GM18519 (cell line): ENCODE data around the gene ZNF524.

ENCODE experiments used
- ATAC-seq: cut with Tn5 transposase; IDR thresholded peaks from one replicate; pipeline ENCODE4 v1.9.1; 2021; ENCODE audit warnings: mild to moderate bottlenecking, moderate library complexity; ENCODE audit not compliant: unreplicated experiment, low FRiP score

Gene ZNF524

DNA sequence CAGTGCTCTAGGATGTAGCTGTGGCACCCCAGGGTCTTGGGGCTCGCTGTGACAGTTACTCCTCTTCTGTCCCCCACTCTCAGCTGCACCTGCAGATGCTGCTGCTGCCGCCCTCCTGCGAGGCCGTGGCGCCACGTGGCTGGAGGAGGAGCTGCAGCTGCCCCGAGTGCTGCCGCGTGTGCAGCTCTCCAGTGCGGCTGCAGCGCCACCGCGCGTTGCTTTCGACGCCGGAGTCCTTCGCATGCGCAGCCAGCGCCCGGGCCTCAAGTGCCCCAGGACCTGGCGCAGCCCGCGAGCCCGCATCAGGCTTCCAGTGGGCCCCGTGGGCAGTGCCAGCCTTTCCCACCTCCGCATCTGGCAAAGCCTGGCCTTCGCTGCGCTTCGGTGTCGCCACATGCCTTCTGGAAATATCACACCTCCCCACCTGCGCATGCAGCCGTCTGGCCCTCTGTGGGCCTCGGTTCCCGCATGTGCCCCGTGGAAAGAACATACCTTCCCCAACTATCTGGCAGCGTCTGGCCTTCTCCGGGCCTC lies 40.0 kb downstream of the ZNF524 start:
- no peak for ATAC-seq

DNA sequence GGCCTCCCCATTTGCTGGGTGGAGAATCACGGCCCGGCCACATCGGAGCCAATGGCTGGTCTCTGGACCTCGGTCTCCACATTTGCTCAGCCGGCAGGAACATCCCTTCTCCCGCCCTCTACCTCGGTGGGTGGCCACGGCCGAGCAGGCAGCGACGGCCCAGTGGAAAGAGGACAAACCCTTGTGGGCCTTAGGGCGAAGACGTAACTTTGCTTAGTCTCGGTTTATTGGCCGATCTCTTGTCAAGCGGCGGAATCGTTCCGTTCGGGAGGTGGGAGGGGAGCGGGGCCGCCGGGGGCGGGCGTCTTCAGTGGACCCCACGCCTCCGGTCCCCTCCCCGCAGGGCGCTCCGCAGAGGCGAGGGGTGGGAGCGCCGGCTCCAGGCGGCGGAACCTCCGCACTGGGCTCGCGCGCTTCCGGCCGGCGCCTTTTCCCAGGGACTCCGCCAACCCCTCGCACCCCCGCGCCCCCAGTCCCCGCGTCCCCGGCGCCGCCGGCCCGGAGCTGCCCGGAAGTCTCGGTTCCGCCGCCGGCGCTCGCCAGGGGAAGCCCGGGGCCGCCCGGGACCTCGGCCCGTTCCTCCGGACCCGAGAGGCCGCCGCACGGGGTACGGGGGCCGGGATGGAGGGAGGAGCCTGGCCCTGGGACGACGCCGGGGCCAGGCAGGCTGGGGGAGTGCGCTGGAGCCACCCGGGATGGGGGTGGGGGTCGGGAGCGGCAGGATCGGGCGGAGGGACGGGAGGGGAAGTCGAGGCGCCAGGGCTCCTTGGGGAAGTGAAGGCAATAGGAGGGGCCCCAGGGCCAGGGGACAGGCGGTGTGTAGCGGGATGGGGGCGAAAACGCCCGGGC lies 40.7 kb downstream of the ZNF524 start, which contains the start of gene ZNF580:
TSS of gene ZNF580 (plus strand) at position 426 of the 849 bp plus-strand sequence. CDS start 1,507 bp downstream, outside the sequence.
- ATAC-seq, result no peak

DNA sequence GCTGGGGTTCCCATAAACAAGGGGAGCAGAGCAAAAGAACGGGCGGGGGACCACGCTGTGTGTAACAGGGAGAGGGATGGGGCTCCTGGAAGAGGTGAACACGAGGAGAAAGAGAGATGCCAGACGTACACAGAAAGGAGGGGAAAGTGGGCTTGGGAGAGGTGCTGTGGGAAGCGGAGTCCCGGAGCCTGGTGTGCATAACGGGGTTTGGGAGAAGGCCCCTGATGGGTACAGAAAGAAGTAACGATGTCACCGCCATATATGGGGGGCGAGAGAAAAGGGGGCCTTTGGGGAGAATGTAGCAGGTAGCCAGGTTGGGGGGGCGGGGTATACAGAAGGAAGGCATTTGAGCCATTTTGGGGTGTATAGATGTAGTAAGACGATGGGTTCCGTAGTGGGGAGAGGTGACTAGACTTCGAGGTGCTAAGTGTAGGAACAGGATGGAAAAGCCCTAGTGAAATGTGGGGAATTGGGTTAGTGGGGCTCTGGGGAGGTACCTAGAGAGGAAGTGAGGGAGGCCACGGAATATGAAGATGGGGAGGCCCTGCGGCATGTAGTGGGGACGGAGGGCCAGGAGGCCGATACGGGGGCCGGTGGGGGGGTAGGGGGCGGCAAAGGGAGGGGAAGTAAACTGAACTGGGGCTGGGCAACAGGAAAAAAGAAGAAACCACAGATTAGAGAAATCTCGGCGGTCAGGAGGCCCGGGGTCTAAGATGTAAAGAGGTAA lies 41.5 kb downstream of the ZNF524 start:
- ATAC-seq, result no peak

DNA sequence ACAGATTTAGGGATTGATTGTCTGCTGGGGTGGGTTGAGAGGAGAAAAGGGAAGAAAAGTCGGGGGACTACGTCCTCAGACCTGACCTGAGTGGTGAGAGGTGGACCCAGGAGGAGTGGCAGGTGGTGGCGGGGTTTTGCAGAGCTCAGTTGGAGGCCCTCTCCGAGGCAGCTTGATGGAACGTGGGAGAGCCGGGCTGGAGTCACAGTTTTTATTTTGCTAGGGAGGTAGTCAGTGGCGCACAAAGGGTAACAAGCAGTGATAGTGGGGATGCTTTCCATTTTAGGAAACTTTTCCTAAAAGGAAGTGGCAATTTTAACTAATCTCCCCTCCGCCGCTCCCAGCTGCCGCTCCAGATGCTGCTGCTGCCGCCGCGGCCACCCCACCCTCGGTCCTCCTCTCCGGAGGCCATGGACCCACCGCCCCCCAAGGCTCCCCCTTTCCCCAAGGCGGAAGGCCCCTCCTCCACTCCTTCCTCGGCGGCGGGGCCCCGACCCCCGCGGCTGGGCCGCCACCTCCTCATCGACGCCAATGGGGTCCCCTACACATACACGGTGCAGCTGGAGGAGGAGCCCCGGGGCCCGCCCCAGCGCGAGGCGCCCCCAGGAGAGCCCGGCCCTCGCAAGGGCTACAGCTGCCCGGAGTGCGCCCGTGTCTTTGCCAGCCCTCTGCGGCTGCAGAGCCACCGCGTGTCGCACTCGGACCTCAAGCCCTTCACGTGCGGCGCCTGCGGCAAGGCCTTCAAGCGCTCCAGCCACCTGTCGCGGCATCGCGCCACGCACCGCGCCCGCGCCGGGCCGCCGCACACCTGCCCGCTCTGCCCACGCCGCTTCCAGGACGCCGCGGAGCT lies 42.3 kb downstream of the ZNF524 start:
- no peak for ATAC-seq

DNA sequence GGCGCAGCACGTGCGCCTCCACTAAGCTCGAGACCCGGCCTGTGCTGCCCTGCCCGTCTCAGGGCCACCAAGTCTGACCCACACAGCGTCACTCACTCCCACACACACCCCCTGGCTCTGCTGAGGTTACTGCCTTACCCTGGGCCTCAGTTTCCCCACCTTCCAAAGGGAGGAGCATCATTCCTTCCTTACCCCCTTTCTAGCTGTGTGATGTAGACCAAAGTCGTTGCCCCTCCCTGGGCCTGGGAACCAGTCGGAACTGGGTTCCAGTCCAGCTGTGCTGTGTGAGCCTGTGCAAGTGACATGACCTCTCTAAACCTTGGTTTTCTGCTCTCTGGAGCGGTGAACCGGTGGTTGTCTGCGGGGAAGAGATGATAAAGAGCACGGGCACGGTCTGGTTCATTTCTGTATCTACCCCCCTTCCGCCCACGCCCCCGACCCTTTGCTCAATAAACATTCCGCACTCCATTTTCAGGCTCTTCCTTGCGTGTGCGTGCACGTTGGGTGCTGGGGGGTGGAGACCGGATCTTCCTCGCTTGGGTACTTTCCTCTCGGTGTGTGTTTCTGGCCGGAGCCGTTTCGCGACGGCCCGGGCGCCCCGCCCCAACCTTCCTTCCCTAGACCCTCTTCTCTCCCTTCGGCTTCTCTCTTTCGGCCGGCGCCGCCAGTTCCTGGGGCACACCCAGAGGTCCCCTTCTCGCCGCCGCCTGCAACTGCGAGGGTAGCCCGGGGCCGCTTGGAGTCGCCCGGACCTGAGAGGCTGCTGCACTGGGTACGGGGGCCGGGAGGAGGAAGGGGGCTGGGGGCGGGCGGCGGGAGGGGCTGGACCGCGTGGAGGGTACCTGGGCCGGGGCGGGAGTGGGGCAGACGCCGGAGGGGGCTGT lies 43.2 kb downstream of the ZNF524 start, which contains the start of gene ZNF581:
TSS of gene ZNF581 (plus strand) at position 647 of the 884 bp plus-strand sequence. CDS start 923 bp downstream, outside the sequence.
- ATAC-seq, result no peak

DNA sequence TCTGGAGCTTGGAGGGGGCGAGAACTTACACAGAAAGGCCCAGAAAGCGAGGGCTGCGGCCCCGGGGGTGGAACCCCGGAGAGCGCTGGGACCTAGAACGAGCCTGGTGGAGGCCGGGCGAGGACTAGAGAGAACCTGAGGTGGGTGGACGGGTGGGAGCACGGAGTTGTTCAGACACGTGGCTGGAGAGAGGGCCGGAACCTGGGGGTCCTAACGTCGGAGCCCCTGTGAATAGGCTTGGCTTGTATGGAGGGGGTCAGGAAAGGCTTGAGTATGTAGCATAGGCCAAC lies 43.7 kb downstream of the ZNF524 start:
- no peak for ATAC-seq

DNA sequence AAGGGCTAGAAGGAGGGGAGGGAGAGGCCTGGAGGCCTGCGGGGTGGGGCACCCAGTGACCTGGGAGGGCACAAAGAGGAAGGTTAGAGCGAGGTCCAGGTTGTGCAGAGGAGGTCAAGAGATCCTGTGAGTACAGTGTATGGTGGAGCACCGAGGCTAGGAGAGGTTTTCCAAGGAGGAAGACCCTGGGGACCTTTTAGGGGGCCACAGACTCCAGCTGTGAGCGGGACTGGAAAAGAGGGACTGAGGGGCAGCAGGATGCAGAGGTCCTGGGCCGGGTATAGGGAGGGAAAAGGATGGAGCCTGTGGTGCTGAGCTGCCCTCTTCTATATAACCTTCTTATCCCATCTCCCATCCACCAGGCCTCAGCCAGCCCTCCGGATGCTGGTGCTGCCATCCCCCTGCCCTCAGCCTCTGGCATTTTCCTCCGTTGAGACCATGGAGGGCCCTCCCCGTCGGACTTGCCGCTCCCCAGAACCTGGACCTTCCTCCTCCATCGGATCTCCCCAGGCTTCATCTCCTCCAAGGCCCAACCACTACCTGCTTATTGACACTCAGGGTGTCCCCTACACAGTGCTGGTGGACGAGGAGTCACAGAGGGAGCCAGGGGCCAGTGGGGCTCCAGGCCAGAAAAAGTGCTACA lies 44.2 kb downstream of the ZNF524 start:
- ATAC-seq, result no peak

DNA sequence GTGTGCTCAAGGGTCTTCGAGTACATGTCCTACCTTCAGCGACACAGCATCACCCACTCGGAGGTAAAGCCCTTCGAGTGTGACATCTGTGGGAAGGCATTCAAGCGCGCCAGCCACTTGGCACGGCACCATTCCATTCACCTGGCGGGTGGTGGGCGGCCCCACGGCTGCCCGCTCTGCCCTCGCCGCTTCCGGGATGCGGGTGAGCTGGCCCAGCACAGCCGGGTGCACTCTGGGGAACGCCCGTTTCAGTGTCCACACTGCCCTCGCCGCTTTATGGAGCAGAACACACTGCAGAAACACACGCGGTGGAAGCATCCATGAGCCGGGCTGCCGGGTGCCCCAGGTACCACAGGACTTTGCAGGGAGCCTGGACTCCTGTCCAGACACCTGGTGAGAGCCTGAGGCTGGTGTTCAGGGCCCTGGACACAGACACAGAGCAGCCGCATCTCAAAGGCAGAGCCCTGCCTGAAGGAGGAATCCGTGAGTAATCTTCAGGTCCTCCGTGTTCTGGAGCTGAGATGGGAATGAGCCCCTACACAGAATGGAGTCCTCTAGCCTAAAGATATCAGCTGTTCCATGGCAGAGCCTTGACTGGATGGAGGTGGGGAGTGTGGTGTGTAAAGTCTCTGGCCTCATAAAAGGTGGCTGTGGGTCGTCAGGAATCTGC lies 44.9 kb downstream of the ZNF524 start:
- ATAC-seq, result no peak

DNA sequence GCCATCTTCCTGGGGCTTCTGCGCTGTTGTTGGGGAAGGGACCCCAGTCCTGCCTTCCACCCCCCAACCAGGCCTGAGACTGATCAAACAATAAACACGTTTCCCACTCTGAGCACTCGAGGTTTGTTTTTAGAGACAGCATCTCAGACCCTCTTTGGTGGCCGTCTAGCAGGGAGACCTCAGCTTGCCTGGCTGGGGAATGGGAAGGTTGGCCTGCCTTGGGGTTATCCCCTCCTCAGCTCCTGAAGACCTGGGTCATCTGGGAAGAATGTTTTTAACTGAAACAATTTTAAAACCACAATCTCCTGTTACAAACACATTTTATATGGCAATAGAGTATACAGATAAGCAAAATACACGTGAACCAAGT lies 45.4 kb downstream of the ZNF524 start:
- no peak for ATAC-seq

DNA sequence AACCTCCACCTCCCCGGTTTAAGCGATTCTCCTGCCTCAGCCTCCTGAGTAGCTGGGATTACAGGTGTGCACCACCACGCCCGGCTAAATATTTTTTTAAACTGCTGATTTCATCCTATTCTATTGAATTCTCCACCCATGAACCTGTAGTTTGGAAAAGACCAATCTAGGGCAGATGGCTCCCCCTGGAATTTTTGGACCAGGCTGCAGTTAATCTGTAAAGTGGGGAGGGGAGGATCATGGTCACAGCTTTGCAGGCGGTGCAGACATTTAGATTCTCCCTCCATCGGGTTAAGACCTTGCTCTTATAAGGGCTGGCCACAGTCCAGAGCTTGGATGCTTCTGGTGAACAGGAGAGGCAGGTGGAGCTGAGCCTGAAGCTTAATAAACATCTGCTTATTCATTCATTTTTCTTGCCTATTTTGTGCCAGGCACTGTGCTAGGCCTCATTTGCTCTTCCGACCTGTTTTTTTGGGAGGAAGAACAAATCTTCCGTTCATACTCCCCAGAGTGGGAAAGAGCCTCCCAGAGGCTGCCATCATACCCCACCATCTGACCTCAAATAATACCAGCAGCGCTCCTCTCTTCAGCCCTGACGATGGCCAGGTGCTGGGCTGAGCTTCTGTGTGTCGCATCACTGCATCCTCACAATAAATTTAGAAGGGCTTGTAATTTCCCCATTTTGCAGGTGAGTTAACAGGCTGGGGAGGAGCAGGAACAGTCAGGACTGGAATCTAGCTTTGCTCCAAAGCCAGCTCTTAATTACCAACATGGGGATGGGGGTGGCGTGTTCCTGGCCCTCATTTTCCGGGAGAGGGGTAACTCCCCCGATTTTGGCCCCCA lies 47.0 kb downstream of the ZNF524 start:
- no peak for ATAC-seq

DNA sequence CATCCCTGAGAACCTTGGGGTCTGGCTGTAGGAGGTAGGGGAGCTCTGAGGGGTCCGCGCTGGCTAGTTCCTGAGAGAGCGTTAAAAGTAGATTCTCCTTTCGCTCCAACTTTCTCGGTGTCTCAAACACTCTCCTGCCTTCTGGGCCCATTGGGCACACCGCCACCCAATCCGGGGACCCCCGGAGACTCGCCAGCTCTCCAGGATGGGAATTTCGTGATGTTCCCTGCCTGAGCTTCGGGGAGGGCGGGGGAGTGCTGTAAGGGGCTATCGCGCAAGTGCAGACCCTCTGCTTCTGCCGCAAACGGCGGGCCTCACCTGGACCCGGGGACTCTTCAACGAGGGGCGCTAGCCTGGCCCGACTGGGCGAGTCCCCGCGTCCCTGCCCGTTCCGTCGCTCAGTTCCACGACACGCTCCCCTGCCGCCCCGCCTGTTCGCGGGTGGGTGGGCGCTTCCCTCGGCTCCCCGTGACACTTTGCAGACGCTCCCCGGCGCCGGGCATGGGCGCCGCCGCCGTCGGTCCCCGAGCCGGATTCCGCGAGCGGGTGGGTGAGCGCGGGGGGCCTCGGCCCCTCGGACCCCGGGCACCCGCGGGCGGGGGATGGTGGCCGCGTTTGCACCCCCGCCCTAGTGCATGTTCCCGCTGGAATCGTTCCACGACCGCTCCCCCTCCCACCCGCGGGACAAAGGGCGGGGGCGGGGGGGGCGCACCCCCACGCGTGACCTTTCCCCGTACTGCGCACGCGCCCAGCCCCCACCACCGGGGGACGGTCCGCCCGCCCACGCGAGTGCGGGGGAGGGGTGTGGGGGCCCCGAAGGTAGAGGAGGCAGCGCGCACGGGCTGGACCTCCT lies 47.9 kb downstream of the ZNF524 start, which contains the start of gene CCDC106:
TSS of gene CCDC106 (plus strand) at position 481 of the 853 bp plus-strand sequence. CDS start 835 bp downstream, outside the sequence.
- no peak for ATAC-seq

DNA sequence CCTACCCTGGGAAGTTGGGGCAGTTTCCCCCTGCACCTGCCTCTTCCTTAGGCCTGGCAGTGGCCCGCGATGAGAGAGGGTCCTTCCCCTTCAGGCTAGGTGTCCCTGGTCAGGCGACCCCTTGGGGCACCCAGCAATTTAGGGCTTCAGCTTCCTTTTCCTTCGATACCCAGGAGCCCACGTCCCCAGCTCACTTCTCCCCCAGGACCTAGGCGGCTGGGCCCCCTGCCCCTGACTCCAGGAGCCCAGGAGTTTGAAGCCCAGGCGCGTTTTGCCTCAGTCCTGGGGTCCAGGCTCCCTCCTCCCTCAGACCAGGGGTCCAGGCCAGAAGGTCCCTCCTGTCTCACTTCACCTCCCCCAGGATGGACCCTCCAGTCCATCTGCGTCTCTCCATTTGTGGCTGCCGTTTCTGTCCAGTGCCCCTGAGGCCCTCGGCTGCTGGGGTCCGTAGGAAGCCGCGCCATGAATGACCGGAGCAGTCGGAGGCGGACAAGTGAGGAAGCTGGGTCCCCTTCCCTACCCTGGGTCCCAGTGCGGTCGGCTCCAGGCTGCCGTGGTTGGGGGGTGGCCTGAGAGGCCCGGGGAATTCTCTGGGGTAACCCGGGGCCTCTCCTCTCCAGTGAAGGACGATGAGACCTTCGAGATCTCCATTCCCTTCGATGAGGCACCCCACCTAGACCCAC lies 48.6 kb downstream of the ZNF524 start:
- no peak for ATAC-seq

DNA sequence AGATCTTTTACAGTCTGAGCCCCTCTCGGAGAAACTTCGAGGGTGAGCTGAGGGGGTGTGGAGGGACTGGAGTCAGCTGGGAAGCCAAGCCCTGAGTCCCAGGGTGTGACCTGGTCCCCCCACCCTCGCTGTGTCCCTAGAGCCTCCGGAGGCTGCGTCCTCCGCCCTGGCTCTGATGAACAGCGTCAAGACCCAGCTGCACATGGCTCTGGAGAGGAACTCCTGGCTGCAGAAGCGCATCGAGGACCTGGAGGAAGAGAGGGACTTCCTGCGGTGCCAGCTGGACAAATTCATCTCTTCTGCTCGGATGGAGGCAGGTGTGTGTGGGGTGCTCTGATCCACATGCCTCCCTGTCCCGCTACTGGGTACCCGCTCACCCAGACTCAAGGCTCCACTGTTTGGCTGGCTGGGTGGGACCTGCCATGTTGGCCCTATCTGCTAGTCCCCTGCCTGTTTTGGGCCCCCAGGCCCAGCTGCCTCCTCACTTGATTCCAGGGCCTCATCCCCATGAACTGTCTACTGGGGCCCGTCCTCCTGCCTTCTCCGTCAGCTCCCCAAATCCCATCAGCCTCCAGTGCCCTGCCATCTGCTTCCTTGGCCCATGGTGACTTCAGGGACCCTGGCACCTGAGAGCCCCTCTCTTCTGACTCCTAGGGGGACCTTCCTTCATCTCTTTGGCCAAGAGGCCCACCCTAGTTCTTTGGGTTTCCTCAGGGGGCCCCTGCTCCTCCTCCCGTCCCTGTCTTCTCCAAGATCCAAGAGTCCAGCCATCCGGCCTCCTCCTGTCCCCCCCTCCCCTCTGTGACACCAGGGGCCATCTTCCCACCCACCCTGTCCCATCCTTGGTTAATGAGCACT lies 49.4 kb downstream of the ZNF524 start:
- no peak for ATAC-seq

DNA sequence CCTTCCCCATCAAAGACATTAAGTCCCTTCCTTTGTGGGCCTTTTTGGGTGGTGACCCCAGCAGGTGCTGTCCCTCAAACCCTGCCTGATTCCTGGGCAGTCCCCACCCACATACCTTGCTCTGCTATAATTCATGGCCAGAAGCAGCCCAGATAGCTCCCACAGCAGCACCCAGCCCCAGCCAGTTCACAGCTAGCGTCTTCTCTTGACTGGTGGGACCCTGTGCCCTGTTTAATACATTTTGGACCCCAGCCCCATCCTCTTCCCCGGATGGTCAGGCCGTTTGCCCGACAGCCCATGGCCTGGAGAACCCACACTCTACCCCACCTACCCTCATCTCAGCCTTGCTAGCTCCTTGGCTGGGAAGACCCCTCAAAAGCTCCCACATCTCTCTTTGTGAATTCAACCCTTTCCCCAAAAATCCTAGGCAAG lies 50.1 kb downstream of the ZNF524 start:
- ATAC-seq, result no peak

DNA sequence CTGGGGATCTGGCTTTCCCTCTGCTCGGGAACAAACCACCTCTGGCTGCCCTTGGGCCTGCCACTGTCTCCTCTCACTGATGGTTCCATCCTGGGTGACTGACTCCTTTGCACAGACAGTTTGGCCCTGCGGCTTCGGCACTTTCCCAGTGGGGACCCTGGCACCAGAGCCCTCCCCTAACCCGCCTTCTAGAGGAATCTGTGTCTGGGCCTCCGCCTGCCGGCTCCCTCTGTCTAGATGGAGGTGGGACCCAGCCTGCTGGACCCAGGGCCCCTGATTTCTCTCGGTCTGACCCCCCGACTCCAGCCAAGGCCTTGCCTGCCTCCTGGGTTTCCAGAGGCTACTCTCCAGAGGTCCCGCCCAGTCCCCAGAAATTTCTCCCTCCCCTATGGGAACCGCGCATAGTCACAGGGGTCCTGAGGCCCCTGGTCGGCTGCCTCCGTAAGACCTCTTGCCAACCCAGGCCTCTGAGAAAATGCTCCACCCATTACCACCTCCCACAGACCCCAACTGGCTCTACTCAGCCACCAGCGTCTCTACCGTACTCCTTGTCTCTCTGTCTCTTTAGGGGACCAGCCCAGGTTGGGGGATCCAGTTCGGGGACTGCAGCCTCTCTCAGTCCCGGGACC lies 50.6 kb downstream of the ZNF524 start:
- no peak for ATAC-seq
